ENCODE data around the gene AUTS2. TPM values are rescaled to one million over a fixed set of nuclear protein-coding genes. Genes with fewer than 3 reads are reported as not detected.

The AUTS2 gene
- total RNA-seq, 1 experiment from 2014 or later = 42.1 TPM

- intact Hi-C loops (cut with micrococcal nuclease; ENCODE audit: unreplicated experiment) = no loop called here
- no peaks in the 10 kb centered on the region for H3K36me3 ChIP-seq (ENCODE audit: insufficient read depth, low read length, poor library complexity, severe bottlenecking)
- POLR2A ChIA-PET (ENCODE audit: low non-redundant PET) = no interaction called here
- no peak overlapping the region for H3K4me3 ChIP-seq (ENCODE audit: low read depth, low read length, poor library complexity, severe bottlenecking)
- BruUV-seq (replicated peaks) = no TSS peak
- CTCF ChIA-PET = no interaction called here
- no peaks in the 10 kb centered on the region for H3K9me3 ChIP-seq (ENCODE audit: low read depth, low read length, poor library complexity, severe bottlenecking)
- no peaks in the 10 kb centered on the region for H3K4me1 ChIP-seq (ENCODE audit: insufficient read depth, low read length, poor library complexity, severe bottlenecking)
- TF ChIP-seq EZH2 (IDR thresholded peaks at IDR 0.05; ENCODE audit: borderline replicate concordance, low read depth, low read length, poor library complexity, severe bottlenecking) (no peak), CTCF (conservative IDR thresholded peaks at IDR 0.05; ENCODE audit: low read depth, low read length) (no peak)
- no peaks in the 10 kb centered on the region for H3K27me3 ChIP-seq (replicated peaks; ENCODE audit: insufficient read depth, low read depth, low read length, poor library complexity)
- no peak for DNase-seq (ENCODE audit: low spot score)
- H3K27ac ChIP-seq (ENCODE audit: low read depth, low read length, poor library complexity, severe bottlenecking) = no peak overlapping the region
Measured at GRCh38 chr7:70005891-70006260, 407.6 kb downstream of the AUTS2 start.

- no peak for DNase-seq (ENCODE audit: low spot score)
- no peaks in the 10 kb centered on the region for H3K4me1 ChIP-seq (ENCODE audit: insufficient read depth, low read length, poor library complexity, severe bottlenecking)
- no peaks in the 10 kb centered on the region for H3K27me3 ChIP-seq (replicated peaks; ENCODE audit: insufficient read depth, low read depth, low read length, poor library complexity)
- BruUV-seq (replicated peaks) = no TSS peak
- H3K27ac ChIP-seq (ENCODE audit: low read depth, low read length, poor library complexity, severe bottlenecking) = no peak overlapping the region
- intact Hi-C loops (cut with micrococcal nuclease; ENCODE audit: unreplicated experiment) = no loop called here
- CTCF ChIA-PET = no interaction called here
- H3K9me3 ChIP-seq (ENCODE audit: low read depth, low read length, poor library complexity, severe bottlenecking) = no peaks in the 10 kb centered on the region
- no peak for TF ChIP-seq EZH2 (IDR thresholded peaks at IDR 0.05; ENCODE audit: borderline replicate concordance, low read depth, low read length, poor library complexity, severe bottlenecking)
- TF ChIP-seq CTCF (conservative IDR thresholded peaks at IDR 0.05; ENCODE audit: low read depth, low read length) = no peak
- POLR2A ChIA-PET (ENCODE audit: low non-redundant PET) = no interaction called here
- H3K36me3 ChIP-seq (ENCODE audit: insufficient read depth, low read length, poor library complexity, severe bottlenecking) = no peaks in the 10 kb centered on the region
- no peak overlapping the region for H3K4me3 ChIP-seq (ENCODE audit: low read depth, low read length, poor library complexity, severe bottlenecking)
Measured at GRCh38 chr7:70006261-70006920, 408.1 kb downstream of the AUTS2 start.

- H3K36me3 ChIP-seq (ENCODE audit: insufficient read depth, low read length, poor library complexity, severe bottlenecking) = no peaks in the 10 kb centered on the region
- DNase-seq (ENCODE audit: low spot score) = no peak
- TF ChIP-seq EZH2 (IDR thresholded peaks at IDR 0.05; ENCODE audit: borderline replicate concordance, low read depth, low read length, poor library complexity, severe bottlenecking) (no peak), CTCF (conservative IDR thresholded peaks at IDR 0.05; ENCODE audit: low read depth, low read length) (no peak)
- H3K9me3 ChIP-seq (ENCODE audit: low read depth, low read length, poor library complexity, severe bottlenecking) = no peaks in the 10 kb centered on the region
- intact Hi-C loops (cut with micrococcal nuclease; ENCODE audit: unreplicated experiment) = no loop called here
- no TSS peak for BruUV-seq (replicated peaks)
- H3K27me3 ChIP-seq (replicated peaks; ENCODE audit: insufficient read depth, low read depth, low read length, poor library complexity) = no peaks in the 10 kb centered on the region
- H3K27ac ChIP-seq (ENCODE audit: low read depth, low read length, poor library complexity, severe bottlenecking) = no peak overlapping the region
- POLR2A ChIA-PET (ENCODE audit: low non-redundant PET) = no interaction called here
- CTCF ChIA-PET = no interaction called here
- H3K4me1 ChIP-seq (ENCODE audit: insufficient read depth, low read length, poor library complexity, severe bottlenecking) = no peaks in the 10 kb centered on the region
- no peak overlapping the region for H3K4me3 ChIP-seq (ENCODE audit: low read depth, low read length, poor library complexity, severe bottlenecking)
Measured at GRCh38 chr7:70008466-70008865, 410.2 kb downstream of the AUTS2 start.

Measured in A673 (cell line).